Measurements from ENCODE around the gene ANGPTL5. TPM values are rescaled to one million over a fixed set of nuclear protein-coding genes. Genes with fewer than 3 reads are reported as not detected.

ANGPTL5 gene
- total and polyA plus RNA-seq, 2 donors from 2014 or later: not detected

- intact Hi-C loops (cut with DNase I): no loop called here
- Histone ChIP-seq H3K36me3 (ENCODE audit: control insufficient read depth in 2 of 3, insufficient read depth in 3 of 3, low read length in 3 of 3) (no peaks in the 10 kb centered on the region), H3K4me1 (ENCODE audit: control insufficient read depth in 2 of 3, insufficient read depth in 2 of 3, low read depth in 1 of 3, low read length in 3 of 3) (no peaks in the 10 kb centered on the region), H3K27me3 (ENCODE audit: control insufficient read depth, insufficient read depth, low read length) (no peaks in the 10 kb centered on the region), H3K9me3 (ENCODE audit: control insufficient read depth in 2 of 3, insufficient read depth in 1 of 3, low read length in 3 of 3) (no peaks in the 10 kb centered on the region), H3K4me3 (ENCODE audit: low read length in 3 of 3) (no peak overlapping the region), H3K9ac (ENCODE audit: low read length in 3 of 3) (no peak overlapping the region), H3K27ac (ENCODE audit: low read depth in 2 of 2, low read length in 2 of 2) (no peak overlapping the region)
- TF ChIP-seq CTCF (IDR thresholded peaks at IDR 0.05; ENCODE audit: borderline replicate concordance, extremely low read depth, insufficient read depth): peak; percentile 18
- peak in 2 of 5 donors; percentile 34 to 47 for DNase-seq
- FAIRE-seq: peak; percentile 97
Observed at GRCh38 chr11:101848262-101848661, 68.1 kb downstream of the ANGPTL5 start.

GRCh38 chr11:101844608-101845007, 71.7 kb downstream of the ANGPTL5 start:
- TF ChIP-seq CTCF (IDR thresholded peaks at IDR 0.05; ENCODE audit: borderline replicate concordance, extremely low read depth, insufficient read depth): no peak
- no peak for DNase-seq
- Histone ChIP-seq H3K4me3 (ENCODE audit: low read length in 3 of 3) (no peak overlapping the region), H3K9ac (ENCODE audit: low read length in 3 of 3) (no peak overlapping the region), H3K9me3 (ENCODE audit: control insufficient read depth in 2 of 3, insufficient read depth in 1 of 3, low read length in 3 of 3) (peaks cover 0 to 4% (median 0%) of the 10 kb centered on the region in 3 donors), H3K36me3 (ENCODE audit: control insufficient read depth in 2 of 3, insufficient read depth in 3 of 3, low read length in 3 of 3) (no peaks in the 10 kb centered on the region), H3K27ac (ENCODE audit: low read depth in 2 of 2, low read length in 2 of 2) (no peak overlapping the region), H3K4me1 (ENCODE audit: control insufficient read depth in 2 of 3, insufficient read depth in 2 of 3, low read depth in 1 of 3, low read length in 3 of 3) (no peaks in the 10 kb centered on the region), H3K27me3 (ENCODE audit: control insufficient read depth, insufficient read depth, low read length) (no peaks in the 10 kb centered on the region)
- intact Hi-C loops (cut with DNase I): no loop called here
- no peak for FAIRE-seq

- intact Hi-C loops (cut with DNase I): no loop called here
- Histone ChIP-seq H3K36me3 (ENCODE audit: control insufficient read depth in 2 of 3, insufficient read depth in 3 of 3, low read length in 3 of 3) (no peaks in the 10 kb centered on the region), H3K9ac (ENCODE audit: low read length in 3 of 3) (no peak overlapping the region), H3K4me3 (ENCODE audit: low read length in 3 of 3) (no peak overlapping the region), H3K9me3 (ENCODE audit: control insufficient read depth in 2 of 3, insufficient read depth in 1 of 3, low read length in 3 of 3) (peaks cover 0 to 4% (median 0%) of the 10 kb centered on the region in 3 donors), H3K4me1 (ENCODE audit: control insufficient read depth in 2 of 3, insufficient read depth in 2 of 3, low read depth in 1 of 3, low read length in 3 of 3) (no peaks in the 10 kb centered on the region), H3K27me3 (ENCODE audit: control insufficient read depth, insufficient read depth, low read length) (no peaks in the 10 kb centered on the region), H3K27ac (ENCODE audit: low read depth in 2 of 2, low read length in 2 of 2) (no peak overlapping the region)
- no peak for TF ChIP-seq CTCF (IDR thresholded peaks at IDR 0.05; ENCODE audit: borderline replicate concordance, extremely low read depth, insufficient read depth)
- no peak for FAIRE-seq
- DNase-seq: no peak
Observed at GRCh38 chr11:101840704-101841103, 75.6 kb downstream of the ANGPTL5 start.

Other genes starting within 250 kb of the ANGPTL5 start
- 5.3 TPM for gene CEP126, start 1.5 kb downstream of the ANGPTL5 start, total RNA-seq
- 5.1 TPM for gene CEP126, start 1.5 kb downstream of the ANGPTL5 start, polyA plus RNA-seq (ENCODE audit: insufficient read depth, low read depth, low replicate concordance)
- gene CFAP300, start 130.9 kb upstream of the ANGPTL5 start, total RNA-seq: 8.2 TPM
- 4.3 TPM for gene CFAP300, start 130.9 kb upstream of the ANGPTL5 start, polyA plus RNA-seq (ENCODE audit: insufficient read depth, low read depth, low replicate concordance)
- gene YAP1, start 193.9 kb upstream of the ANGPTL5 start, total RNA-seq: 106 TPM
- 21.5 TPM for gene YAP1, start 193.9 kb upstream of the ANGPTL5 start, polyA plus RNA-seq (ENCODE audit: insufficient read depth, low read depth, low replicate concordance)